ENCODE measurements around the gene TTC34. TPM values are rescaled to one million over a fixed set of nuclear protein-coding genes. Genes with fewer than 3 reads are reported as not detected.

The TTC34 gene
- total RNA-seq, 1 experiment from 2014 or later, result 0.61 TPM

- TF ChIP-seq ATF6 (CRISPR knock-in tag; IDR thresholded peaks at IDR 0.05) (no peak), ZNF263 (CRISPR knock-in tag; IDR thresholded peaks at IDR 0.05; ENCODE audit: low read depth) (no peak), ZNF121 (CRISPR knock-in tag; IDR thresholded peaks at IDR 0.05) (no peak), SMAD3 (CRISPR knock-in tag; IDR thresholded peaks at IDR 0.05; ENCODE audit: borderline replicate concordance) (no peak), CREM (CRISPR knock-in tag; IDR thresholded peaks at IDR 0.05) (no peak), PRDM15 (CRISPR knock-in tag; IDR thresholded peaks at IDR 0.05) (no peak), ZNF532 (CRISPR knock-in tag; IDR thresholded peaks at IDR 0.05; ENCODE audit: borderline replicate concordance) (no peak), EMX1 (CRISPR knock-in tag; IDR thresholded peaks at IDR 0.05) (no peak), SMAD4 (CRISPR knock-in tag; IDR thresholded peaks at IDR 0.05) (no peak)
Observed at GRCh38 chr1:2807678-2808385, 6.3 kb upstream of the TTC34 start (continued).

GRCh38 chr1:2807036-2807435 is 5.5 kb upstream of the TTC34 start:
- ChIA-PET CTCF (interaction anchor here (2.2 kb wide), 1 partner anchor 18 kb away, joined by 6 read pairs; no protein-coding TSS in a partner anchor), POLR2A (no interaction called here)
- ATAC-seq, result no peak
- Mint-ChIP-seq H3K27me3 (ENCODE audit: low read depth) (no peaks in the 10 kb centered on the region; the same call in 1 of the 2 replicates), H3K4me1 (no peaks in the 10 kb centered on the region), H3K4me3 (no peak overlapping the region), H3K36me3 (peaks cover 10% of the 10 kb centered on the region), H3K27ac (no peak overlapping the region), H3K9me3 (no peaks in the 10 kb centered on the region)
- no peak for DNase-seq (ENCODE audit: low spot score)
- no peak for TF ChIP-seq ETV6 (CRISPR knock-in tag; IDR thresholded peaks at IDR 0.05)
- no peak for TF ChIP-seq ZNF317 (CRISPR knock-in tag; IDR thresholded peaks at IDR 0.05; ENCODE audit: borderline replicate concordance, low read depth)
- TF ChIP-seq ZNF416 (CRISPR knock-in tag; IDR thresholded peaks at IDR 0.05), result no peak
- TF ChIP-seq ARID4B (CRISPR knock-in tag; IDR thresholded peaks at IDR 0.05; ENCODE audit: borderline replicate concordance), result no peak
- TF ChIP-seq MYBL2 (CRISPR knock-in tag; IDR thresholded peaks at IDR 0.05), result no peak
- no peak for TF ChIP-seq ZNF281 (CRISPR knock-in tag; IDR thresholded peaks at IDR 0.05)
- TF ChIP-seq HMGA2 (CRISPR knock-in tag; IDR thresholded peaks at IDR 0.05), result no peak
- TF ChIP-seq ZNF396 (CRISPR knock-in tag; IDR thresholded peaks at IDR 0.05; ENCODE audit: borderline replicate concordance), result no peak
- no peak for TF ChIP-seq NR2C2 (CRISPR knock-in tag; IDR thresholded peaks at IDR 0.05)
- TF ChIP-seq ATF3 (CRISPR knock-in tag; conservative IDR thresholded peaks at IDR 0.05), result no peak
